Measurements from ENCODE around the gene PLEKHG5.

- TF ChIP-seq CTCF (IDR thresholded peaks at IDR 0.05; ENCODE audit: low read depth, low read length) (no peak), POLR2A (IDR thresholded peaks at IDR 0.05; ENCODE audit: extremely low read depth, insufficient read length) (no peak), MYC (IDR thresholded peaks at IDR 0.05; ENCODE audit: low read depth, low read length) (no peak)
- TF ChIP-seq, protein P1, sequence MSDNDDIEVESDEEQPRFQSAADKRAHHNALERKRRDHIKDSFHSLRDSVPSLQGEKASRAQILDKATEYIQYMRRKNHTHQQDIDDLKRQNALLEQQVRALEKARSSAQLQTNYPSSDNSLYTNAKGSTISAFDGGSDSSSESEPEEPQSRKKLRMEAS (IDR thresholded peaks at IDR 0.05; ENCODE audit: low read depth, low read length) = no peak
Observed at GRCh38 chr1:6517435-6517851, 26.0 kb upstream of the PLEKHG5 start.

All from NB4 (cell line).